Stimulated activated CD8-positive, alpha-beta memory T cell treated with anti-CD3 and anti-CD28 coated beads, Interleukin-2, amount 100 ng/mL, for 1 hour (primary cell): ENCODE data around the gene LIPT2.

Source experiments
- DNase-seq, 2 donors: peaks; one replicate each; pipeline ENCODE4 v3.0.0-alpha.2; 2020; ENCODE audit warnings: low read depth in 2 of 2

The LIPT2 gene

GRCh38 chr11:74504100-74504691 is 10.7 kb upstream of the LIPT2 start:
- DNase-seq = no peak

GRCh38 chr11:74494916-74495315 is 1.4 kb upstream of the LIPT2 start:
- no peak for DNase-seq

- DNase-seq = no peak
These were observed 487 bp upstream of the LIPT2 start for GRCh38 chr11:74493791-74494630.

GRCh38 chr11:74492084-74492483 is 1.4 kb downstream of the LIPT2 start:
- DNase-seq = no peak

GRCh38 chr11:74490941-74491340 is 2.6 kb downstream of the LIPT2 start:
- no peak for DNase-seq

- no peak for DNase-seq
These were observed 5.6 kb downstream of the LIPT2 start for GRCh38 chr11:74487875-74488274.

- no peak for DNase-seq
These were observed 7.7 kb downstream of the LIPT2 start for GRCh38 chr11:74485868-74486267.

GRCh38 chr11:74480688-74481417 is 12.7 kb downstream of the LIPT2 start:
- DNase-seq = no peak

- DNase-seq = no peak
These were observed 13.8 kb downstream of the LIPT2 start for GRCh38 chr11:74479732-74480123.

GRCh38 chr11:74478877-74479731 is 14.4 kb downstream of the LIPT2 start:
- DNase-seq = no peak

- DNase-seq = no peak
These were observed 17.0 kb downstream of the LIPT2 start for GRCh38 chr11:74476536-74476935.

GRCh38 chr11:74474316-74474715 is 19.2 kb downstream of the LIPT2 start:
- DNase-seq = no peak

GRCh38 chr11:74473382-74474173 is 19.9 kb downstream of the LIPT2 start:
- DNase-seq = no peak

GRCh38 chr11:74471668-74472429 is 21.7 kb downstream of the LIPT2 start:
- no peak for DNase-seq

GRCh38 chr11:74471037-74471436 is 22.5 kb downstream of the LIPT2 start:
- DNase-seq = no peak

GRCh38 chr11:74470526-74470925 is 23.0 kb downstream of the LIPT2 start:
- no peak for DNase-seq

GRCh38 chr11:74468936-74469335 is 24.6 kb downstream of the LIPT2 start:
- no peak for DNase-seq

GRCh38 chr11:74468521-74468920 is 25.0 kb downstream of the LIPT2 start:
- DNase-seq = no peak

GRCh38 chr11:74468058-74468457 is 25.5 kb downstream of the LIPT2 start:
- DNase-seq = no peak
